Liver (tissue), 9 donors: ENCODE measurements around the gene URI1. TPM values are rescaled to one million over a fixed set of nuclear protein-coding genes. Genes with fewer than 3 reads are reported as not detected.

ENCODE experiments used
- DNase-seq: peaks from one replicate; pipeline ENCODE4 v3.0.0-alpha.2; 2017; ENCODE audit warnings: low spot score
- H3K27ac ChIP-seq, 2 donors: one replicate each; pipeline ENCODE4 v1.7.0; 2013; ENCODE audit warnings: inconsistent platforms in 2 of 2, low read length in 2 of 2, control low read depth in 1 of 2, low read depth in 1 of 2, mild to moderate bottlenecking in 1 of 2
- H3K27me3 ChIP-seq, 4 donors: one replicate each; pipeline versions ENCODE4 v1.6.1 to v1.7.0; 2013; ENCODE audit warnings: low read length in 3 of 4, inconsistent platforms in 1 of 4, mild to moderate bottlenecking in 1 of 4, moderate library complexity in 1 of 4; ENCODE audit not compliant: control insufficient read depth in 4 of 4, insufficient read depth in 4 of 4
- H3K36me3 ChIP-seq, 4 donors: one replicate each; pipeline versions ENCODE4 v1.6.1 to v1.7.0; 2013; ENCODE audit warnings: low read length in 3 of 4, mild to moderate bottlenecking in 3 of 4, low read depth in 1 of 4, moderate library complexity in 1 of 4; ENCODE audit not compliant: control insufficient read depth in 4 of 4, insufficient read depth in 3 of 4
- H3K4me1 ChIP-seq, 4 donors: one replicate each; pipeline versions ENCODE4 v1.6.1 to v1.7.0; 2013; ENCODE audit warnings: low read length in 3 of 4, mild to moderate bottlenecking in 3 of 4, moderate library complexity in 1 of 4; ENCODE audit not compliant: control insufficient read depth in 4 of 4, insufficient read depth in 4 of 4
- H3K4me3 ChIP-seq, 3 donors: one replicate each; pipeline versions ENCODE4 v1.6.1 to v1.7.0; 2013; ENCODE audit warnings: low read length in 3 of 3, control low read depth in 1 of 3, low read depth in 1 of 3, mild to moderate bottlenecking in 1 of 3
- H3K9ac ChIP-seq, 2 donors: one replicate each; pipeline ENCODE4 v1.7.0; 2013; ENCODE audit warnings: low read length in 2 of 2, mild to moderate bottlenecking in 2 of 2, moderate library complexity in 2 of 2, control low read depth in 1 of 2, low read depth in 1 of 2
- H3K9me3 ChIP-seq, 4 donors: one replicate each; pipeline versions ENCODE4 v1.6.1 to v1.7.0; 2013; ENCODE audit warnings: low read length in 3 of 4; ENCODE audit not compliant: control insufficient read depth in 4 of 4
- CTCF ChIP-seq: fragments of 150-350 bp; IDR thresholded peaks from 2 replicates; pipeline ENCODE4 v1.5.1; 2017; ENCODE audit warnings: improper control_type of control experiment, low read depth, low read length; ENCODE audit not compliant: missing input control
- EGR1 ChIP-seq, 2 donors: IDR thresholded peaks; 2 replicates each; pipeline ENCODE4 v1.6.1; 2016 to 2018; ENCODE audit warnings: antibody characterized with exemption in 2 of 2, low read depth in 2 of 2
- FOXA1 ChIP-seq: IDR thresholded peaks from 2 replicates; pipeline ENCODE4 v1.6.1; 2016; ENCODE audit warnings: antibody characterized with exemption
- FOXA2 ChIP-seq: IDR thresholded peaks from 2 replicates; pipeline ENCODE4 v1.6.1; 2016; ENCODE audit warnings: antibody characterized with exemption
- GABPA ChIP-seq, 2 donors: IDR thresholded peaks in 1 of 2; conservative IDR thresholded peaks in 1 of 2; 2 replicates each; pipeline ENCODE4 v1.6.1; 2016; ENCODE audit warnings: antibody characterized with exemption in 2 of 2, mild to moderate bottlenecking in 1 of 2, moderate library complexity in 1 of 2
- HNF4A ChIP-seq, 2 donors: conservative IDR thresholded peaks; 2 replicates each; pipeline ENCODE4 v1.6.1; 2016; ENCODE audit warnings: antibody characterized with exemption in 2 of 2, mild to moderate bottlenecking in 2 of 2
- HNF4G ChIP-seq: IDR thresholded peaks from 2 replicates; pipeline ENCODE4 v1.6.1; 2016; ENCODE audit warnings: antibody characterized with exemption
- MAX ChIP-seq: IDR thresholded peaks from 2 replicates; pipeline ENCODE4 v1.6.1; 2016; ENCODE audit warnings: antibody characterized with exemption
- NR2F2 ChIP-seq: IDR thresholded peaks from 2 replicates; pipeline ENCODE4 v1.6.1; 2016; ENCODE audit warnings: antibody characterized with exemption
- RAD21 ChIP-seq, 2 donors: IDR thresholded peaks; 2 replicates each; pipeline ENCODE4 v1.6.1; 2016; ENCODE audit warnings: antibody characterized with exemption in 2 of 2, mild to moderate bottlenecking in 2 of 2
- SP1 ChIP-seq: IDR thresholded peaks from 2 replicates; pipeline ENCODE4 v1.6.1; 2018; ENCODE audit warnings: antibody characterized with exemption, mild to moderate bottlenecking
- YY1 ChIP-seq: IDR thresholded peaks from 2 replicates; pipeline ENCODE4 v1.6.1; 2016; ENCODE audit warnings: antibody characterized with exemption, mild to moderate bottlenecking
- ZBTB33 ChIP-seq: IDR thresholded peaks from 2 replicates; pipeline ENCODE4 v1.6.1; 2016; ENCODE audit warnings: antibody characterized with exemption
- WGBS: extraction: QIAGEN DNeasy Blood & Tissue Kit; methylation state at CpG from one replicate; pipeline ENCODE4 v1.1.7; 2013; 5-methylcytosine and 5-hydroxymethylcytosine counted together
- polyA plus RNA-seq, 2 donors: library from polyadenylated mRNA; stranded (reverse) in 1 of 2; unstranded in 1 of 2; fragments of 200-250 nt in 1 of 2; fragments of >200 nt in 1 of 2; fragmentation: Nextera tagmentation in 1 of 2; extraction: Ambion mirVana in 1 of 2; gene quantifications; one replicate each; pipeline versions ENCODE4 v1.2.1 to v1.2.3, GENCODE V29; 2013 to 2015
- total RNA-seq, 2 donors: library from RNA; depleted of rRNA; stranded (reverse); fragments of >200 nt; gene quantifications; one replicate each; pipeline ENCODE4 v1.2.3, GENCODE V29; 2014
- TF ChIP-seq, protein P1 (sequence below): IDR thresholded peaks from 2 replicates; pipeline ENCODE4 v1.6.1; 2016; ENCODE audit warnings: antibody characterized with exemption, mild to moderate bottlenecking
- donor health status: healthy.
- donor health status: healthy.
- donor health status: healthy.
- donor health status: healthy.
- donor health status: healthy.

The URI1 gene
- total and polyA plus RNA-seq, 4 donors = 12.2 to 29.5 (median 15.7) TPM

- Histone ChIP-seq H3K27ac (no peak overlapping the region), H3K27me3 (no peaks in the 10 kb centered on the region), H3K9ac (no peak overlapping the region), H3K4me1 (peaks cover 7 to 31% (median 9%) of the 10 kb centered on the region in 4 donors), H3K4me3 (no peak overlapping the region), H3K36me3 (no peaks in the 10 kb centered on the region), H3K9me3 (no peaks in the 10 kb centered on the region)
- TF ChIP-seq SP1 (no peak), GABPA (IDR thresholded peaks at IDR 0.05 in 1 of 2, conservative IDR thresholded peaks at IDR 0.05 in 1 of 2) (no peak), NR2F2 (no peak), YY1 (no peak), RAD21 (IDR thresholded peaks at IDR 0.05) (no peak), HNF4A (conservative IDR thresholded peaks at IDR 0.05) (no peak), CTCF (no peak), HNF4G (no peak), EGR1 (IDR thresholded peaks at IDR 0.05; ENCODE audit: low read depth in 2 of 2) (no peak), FOXA2 (no peak), MAX (no peak)
- TF ChIP-seq, protein P1, sequence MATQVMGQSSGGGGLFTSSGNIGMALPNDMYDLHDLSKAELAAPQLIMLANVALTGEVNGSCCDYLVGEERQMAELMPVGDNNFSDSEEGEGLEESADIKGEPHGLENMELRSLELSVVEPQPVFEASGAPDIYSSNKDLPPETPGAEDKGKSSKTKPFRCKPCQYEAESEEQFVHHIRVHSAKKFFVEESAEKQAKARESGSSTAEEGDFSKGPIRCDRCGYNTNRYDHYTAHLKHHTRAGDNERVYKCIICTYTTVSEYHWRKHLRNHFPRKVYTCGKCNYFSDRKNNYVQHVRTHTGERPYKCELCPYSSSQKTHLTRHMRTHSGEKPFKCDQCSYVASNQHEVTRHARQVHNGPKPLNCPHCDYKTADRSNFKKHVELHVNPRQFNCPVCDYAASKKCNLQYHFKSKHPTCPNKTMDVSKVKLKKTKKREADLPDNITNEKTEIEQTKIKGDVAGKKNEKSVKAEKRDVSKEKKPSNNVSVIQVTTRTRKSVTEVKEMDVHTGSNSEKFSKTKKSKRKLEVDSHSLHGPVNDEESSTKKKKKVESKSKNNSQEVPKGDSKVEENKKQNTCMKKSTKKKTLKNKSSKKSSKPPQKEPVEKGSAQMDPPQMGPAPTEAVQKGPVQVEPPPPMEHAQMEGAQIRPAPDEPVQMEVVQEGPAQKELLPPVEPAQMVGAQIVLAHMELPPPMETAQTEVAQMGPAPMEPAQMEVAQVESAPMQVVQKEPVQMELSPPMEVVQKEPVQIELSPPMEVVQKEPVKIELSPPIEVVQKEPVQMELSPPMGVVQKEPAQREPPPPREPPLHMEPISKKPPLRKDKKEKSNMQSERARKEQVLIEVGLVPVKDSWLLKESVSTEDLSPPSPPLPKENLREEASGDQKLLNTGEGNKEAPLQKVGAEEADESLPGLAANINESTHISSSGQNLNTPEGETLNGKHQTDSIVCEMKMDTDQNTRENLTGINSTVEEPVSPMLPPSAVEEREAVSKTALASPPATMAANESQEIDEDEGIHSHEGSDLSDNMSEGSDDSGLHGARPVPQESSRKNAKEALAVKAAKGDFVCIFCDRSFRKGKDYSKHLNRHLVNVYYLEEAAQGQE = no peak
- 86% methylated on average over 8 of the region's 8 CpGs for WGBS
- no peak for DNase-seq
Observed at GRCh38 chr19:29943615-29944014, 1.6 kb downstream of the URI1 start.

DNA sequence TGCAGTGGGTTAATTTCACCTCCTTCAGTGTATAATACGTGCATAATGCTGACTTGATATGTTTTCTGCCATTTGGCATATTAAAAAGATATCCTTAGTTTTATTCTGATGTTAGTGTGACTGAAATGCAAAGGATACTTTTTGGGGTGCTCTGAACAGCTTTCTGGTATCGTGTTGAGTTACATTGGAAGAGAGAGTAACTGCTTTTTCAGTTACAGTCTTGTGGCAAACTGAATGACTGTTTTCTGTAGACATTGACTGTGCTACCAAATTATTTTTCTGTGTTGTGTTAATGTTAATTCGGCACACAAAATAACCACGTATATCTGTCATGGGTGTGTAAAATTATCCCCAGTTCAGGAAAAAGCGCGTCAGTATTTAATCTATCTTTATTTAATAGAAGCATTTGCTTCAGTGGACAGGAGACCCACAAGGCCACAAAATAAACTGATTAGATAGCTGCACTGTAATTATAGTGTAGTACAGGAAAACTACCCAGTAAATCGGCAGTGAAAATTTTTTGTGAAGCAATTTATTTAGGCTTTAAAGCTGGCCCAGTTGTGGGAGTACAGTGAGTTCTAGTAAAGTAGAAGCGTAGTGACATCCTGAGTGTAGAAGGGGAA lies 2.5 kb downstream of the URI1 start:
- 75% methylated on average over 8 of the region's 8 CpGs for WGBS
- TF ChIP-seq FOXA2 (no peak), YY1 (no peak), CTCF (no peak), ZBTB33 (no peak), NR2F2 (no peak), FOXA1 (no peak)
- no peaks in the 10 kb centered on the region for H3K27me3 ChIP-seq
- H3K4me1 ChIP-seq = peaks cover 7 to 31% (median 9%) of the 10 kb centered on the region in 4 donors
- H3K27ac ChIP-seq = no peak overlapping the region
- H3K9me3 ChIP-seq = no peaks in the 10 kb centered on the region
- H3K9ac ChIP-seq = no peak overlapping the region
- no peaks in the 10 kb centered on the region for H3K36me3 ChIP-seq
- DNase-seq = no peak
- H3K4me3 ChIP-seq = no peak overlapping the region
